GM12872 (cell line): ENCODE measurements around the gene CYBC1.

Source experiments
- TF ChIP-seq, protein P1 (sequence below): IDR thresholded peaks from 3 replicates; pipeline ENCODE4 v1.5.1; 2011; ENCODE audit warnings: low read depth, mild to moderate bottlenecking, low read length, moderate library complexity; ENCODE audit not compliant: insufficient read depth

The CYBC1 gene

DNA sequence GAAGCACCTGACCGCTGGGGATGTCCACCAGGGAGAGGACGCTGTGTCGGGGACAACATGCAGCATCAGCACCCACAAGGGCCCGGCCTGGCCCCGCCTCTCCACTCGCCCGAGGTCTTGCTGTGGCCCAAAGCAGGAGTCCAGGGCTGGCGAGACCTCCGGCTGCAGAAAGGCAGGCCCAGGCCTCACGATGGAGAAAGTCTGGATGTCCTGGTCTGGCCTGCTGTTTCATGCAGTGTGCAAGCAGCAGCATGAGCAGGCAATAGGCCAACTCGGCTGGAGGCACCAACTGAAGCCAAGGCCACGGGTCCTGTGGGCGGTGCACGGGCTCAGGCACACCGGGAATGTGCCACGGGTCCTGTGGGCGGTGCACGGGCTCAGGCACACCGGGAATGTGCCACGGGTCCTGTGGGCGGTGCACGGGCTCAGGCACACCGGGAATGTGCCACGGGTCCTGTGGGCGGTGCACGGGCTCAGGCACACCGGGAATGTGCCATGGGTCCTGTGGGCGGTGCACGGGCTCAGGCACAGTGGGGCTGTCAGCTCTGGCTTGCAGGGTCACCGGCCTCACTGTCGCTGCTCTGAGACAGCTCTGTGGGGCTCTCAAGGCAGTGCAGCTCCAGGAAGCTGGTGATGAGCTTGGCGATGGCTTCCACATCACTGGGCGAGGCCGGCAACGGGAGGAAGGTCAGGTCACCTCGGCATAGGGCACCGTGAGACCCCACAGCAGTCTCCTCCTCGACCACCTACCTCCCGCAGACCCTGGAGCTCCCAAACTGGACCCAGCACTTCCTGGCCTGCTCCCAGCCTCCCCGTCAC lies 6.9 kb downstream of the CYBC1 start:
- TF ChIP-seq, protein P1, sequence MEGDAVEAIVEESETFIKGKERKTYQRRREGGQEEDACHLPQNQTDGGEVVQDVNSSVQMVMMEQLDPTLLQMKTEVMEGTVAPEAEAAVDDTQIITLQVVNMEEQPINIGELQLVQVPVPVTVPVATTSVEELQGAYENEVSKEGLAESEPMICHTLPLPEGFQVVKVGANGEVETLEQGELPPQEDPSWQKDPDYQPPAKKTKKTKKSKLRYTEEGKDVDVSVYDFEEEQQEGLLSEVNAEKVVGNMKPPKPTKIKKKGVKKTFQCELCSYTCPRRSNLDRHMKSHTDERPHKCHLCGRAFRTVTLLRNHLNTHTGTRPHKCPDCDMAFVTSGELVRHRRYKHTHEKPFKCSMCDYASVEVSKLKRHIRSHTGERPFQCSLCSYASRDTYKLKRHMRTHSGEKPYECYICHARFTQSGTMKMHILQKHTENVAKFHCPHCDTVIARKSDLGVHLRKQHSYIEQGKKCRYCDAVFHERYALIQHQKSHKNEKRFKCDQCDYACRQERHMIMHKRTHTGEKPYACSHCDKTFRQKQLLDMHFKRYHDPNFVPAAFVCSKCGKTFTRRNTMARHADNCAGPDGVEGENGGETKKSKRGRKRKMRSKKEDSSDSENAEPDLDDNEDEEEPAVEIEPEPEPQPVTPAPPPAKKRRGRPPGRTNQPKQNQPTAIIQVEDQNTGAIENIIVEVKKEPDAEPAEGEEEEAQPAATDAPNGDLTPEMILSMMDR = no peak

DNA sequence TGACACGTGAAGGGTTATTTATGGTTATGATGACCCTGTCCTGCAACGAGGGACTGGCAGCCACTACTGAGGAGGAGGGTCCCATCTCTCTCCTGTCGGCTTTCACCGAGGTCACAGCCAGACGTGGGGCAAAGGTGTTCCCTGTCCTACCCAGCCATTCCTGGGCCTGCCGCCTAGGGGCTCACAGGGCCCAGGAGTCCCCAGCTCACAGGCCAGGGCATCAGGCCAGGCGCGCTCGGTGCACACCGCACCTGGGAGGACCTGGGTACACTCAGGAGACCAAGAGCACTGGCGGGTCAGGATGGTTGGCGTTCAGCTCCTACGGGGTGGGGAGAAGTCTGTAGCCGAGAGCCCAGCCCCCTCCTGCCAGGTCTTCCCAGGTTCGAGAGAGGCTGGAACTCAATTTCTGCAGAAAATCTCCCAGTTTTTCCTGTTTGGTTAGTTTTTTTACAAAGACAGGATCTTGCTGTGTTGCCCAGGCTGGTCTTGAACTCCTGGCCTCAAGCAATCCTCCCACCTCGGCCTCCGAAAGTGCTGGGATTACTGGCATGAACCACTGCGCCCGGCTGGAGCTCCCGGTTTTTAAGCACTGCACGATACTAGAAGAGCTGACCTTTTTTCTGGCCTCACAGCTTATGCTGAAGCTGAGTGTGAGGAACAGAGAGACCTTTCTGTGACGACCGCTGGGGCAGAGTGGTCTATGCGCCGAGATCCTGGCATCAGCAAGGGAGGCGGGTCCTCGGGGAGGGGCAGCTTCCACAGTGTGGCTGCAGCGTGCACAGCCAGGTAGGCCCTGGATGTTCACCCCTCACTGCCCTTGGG lies 7.7 kb downstream of the CYBC1 start:
- TF ChIP-seq, protein P1 = no peak

DNA sequence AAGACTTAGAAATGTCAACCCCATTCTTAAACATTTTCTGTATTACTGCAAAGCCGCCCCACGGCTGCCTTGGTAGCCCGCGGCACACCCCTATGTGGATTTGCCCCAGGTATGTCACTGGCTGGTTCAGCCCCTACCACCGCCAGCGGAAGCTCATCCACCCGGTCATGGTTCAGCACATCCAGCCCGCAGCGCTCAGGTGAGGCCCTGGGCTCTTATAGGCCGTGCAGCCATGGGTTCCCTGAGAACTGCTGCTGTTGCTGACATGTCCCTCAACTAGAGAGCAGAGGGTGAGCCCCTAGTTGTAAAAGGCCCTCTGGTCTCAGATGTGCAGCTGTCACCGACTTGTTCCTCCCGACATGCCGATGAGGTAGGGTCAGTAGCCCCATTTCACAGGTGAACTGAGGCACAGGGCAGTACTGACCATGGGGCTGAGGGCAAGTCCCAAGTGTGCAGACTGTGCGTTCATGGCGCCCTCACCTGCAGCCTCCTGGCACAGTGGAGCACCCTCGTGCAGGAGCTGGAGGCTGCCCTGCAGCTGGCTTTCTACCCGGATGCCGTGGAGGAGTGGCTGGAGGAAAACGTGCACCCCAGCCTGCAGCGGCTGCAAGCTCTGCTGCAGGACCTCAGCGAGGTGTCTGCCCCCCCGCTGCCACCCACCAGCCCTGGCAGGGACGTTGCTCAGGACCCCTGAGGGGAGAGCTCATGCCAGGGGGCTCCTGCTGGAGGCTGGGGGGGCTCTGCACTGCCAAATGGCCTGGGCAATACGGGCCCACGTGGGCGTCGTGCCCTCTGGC lies 8.7 kb downstream of the CYBC1 start:
- TF ChIP-seq, protein P1 = no peak

DNA sequence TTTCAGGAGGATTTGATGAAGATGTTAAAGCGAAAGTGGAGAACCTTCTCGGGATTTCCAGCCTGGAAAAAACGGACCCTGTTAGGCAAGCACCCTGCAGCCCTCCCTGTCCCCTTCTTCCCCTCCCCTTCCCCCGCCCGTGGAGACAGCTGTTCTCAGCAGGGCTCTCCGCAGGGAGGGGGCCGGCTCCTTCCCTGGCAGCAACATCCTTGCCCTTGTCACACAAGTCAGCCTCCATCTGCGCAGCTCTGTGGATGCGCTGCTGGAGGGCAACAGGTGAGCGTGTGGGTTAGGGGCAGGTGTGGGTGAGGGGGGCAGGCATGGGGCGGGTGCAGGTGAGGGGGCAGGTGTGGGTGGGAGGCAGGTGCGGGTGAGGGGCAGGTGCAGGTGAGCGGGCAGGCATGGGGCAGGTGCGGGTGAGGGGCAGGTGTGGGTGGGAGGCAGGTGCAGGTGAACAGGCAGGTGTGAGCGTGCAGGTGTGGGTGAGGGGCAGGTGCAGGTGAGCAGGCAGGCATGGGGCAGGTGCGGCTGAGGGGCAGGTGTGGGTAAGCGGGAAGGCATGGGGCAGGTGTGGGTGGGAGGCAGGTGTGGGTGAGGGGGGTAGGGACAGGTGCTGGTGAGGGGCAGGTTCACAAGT lies 9.4 kb downstream of the CYBC1 start:
- TF ChIP-seq, protein P1 = no peak

DNA sequence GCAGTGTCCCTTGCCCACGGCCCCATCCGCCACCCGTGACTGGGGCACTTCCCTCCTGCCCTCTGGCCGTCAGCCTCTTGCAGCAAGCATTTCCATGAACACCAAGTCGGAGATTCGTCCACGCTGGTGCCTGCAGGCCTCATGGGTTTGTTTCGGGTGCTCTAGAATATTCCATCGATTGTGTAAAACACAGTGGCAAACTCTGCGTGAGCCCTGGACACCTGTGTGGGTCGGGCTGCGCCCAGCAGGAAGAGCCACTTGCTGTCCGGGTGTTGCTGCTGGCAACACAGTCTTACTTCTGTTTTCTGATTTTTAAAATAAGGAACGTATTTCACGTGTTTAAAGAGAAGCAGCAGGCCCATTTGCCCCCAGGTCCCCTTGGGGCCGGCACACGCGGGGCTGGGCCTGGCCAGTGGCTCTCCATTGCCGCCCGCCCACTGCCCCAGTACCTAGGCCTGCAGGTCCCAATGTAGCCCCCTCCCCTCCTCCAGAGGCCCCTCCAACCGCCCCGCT lies 10.0 kb downstream of the CYBC1 start:
- TF ChIP-seq, protein P1 = no peak

DNA sequence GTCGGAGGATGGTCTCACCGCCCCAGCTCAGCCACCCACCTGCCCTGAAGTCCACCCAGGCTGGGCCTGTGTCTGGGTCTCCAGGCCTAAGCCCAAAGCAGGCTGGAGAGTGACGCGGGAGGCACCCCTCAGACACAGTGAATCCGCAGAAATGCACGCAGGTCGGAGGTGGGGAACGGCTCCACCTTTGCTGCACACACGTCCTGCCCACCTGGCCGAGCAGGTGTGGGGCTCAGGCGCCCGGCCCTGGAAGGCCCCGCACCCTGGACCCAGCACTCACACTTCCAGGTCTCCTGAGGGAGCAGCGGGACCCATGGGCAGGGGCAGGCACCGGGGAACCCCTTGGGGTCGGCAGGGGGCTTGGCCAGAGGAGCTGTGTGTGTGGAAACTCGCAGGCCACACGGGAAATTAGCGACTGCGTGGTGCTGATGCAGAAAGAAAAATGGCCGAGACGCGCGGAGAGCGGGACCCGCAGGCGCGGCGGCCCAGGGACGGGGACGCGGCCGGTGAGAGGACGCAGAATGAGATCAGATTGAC lies 10.7 kb downstream of the CYBC1 start:
- TF ChIP-seq, protein P1 = no peak
